Neural progenitor cell (in vitro differentiated cells): Measurements from ENCODE around the gene PVALEF.

Experiments
- CTCF ChIP-seq: fragments of 200-600 bp; sonication (generic); IDR thresholded peaks from 2 replicates; pipeline ENCODE4 v1.5.1; 2017; ENCODE audit warnings: antibody characterized with exemption, mild to moderate bottlenecking
- EZH2 ChIP-seq: fragments of 200-600 bp; sonication (generic); IDR thresholded peaks from 2 replicates; pipeline ENCODE4 v1.6.1; 2017; ENCODE audit warnings: antibody characterized with exemption, mild to moderate bottlenecking, moderate library complexity

GRCh38 chr17:81161972-81162371 is 3.3 kb upstream of the PVALEF start:
- TF ChIP-seq EZH2 (no peak), CTCF (no peak)
